Testis (tissue), 5 donors: ENCODE results near the gene HMBS. TPM values are rescaled to one million over a fixed set of nuclear protein-coding genes. Genes with fewer than 3 reads are reported as not detected.
A peak's percentile ranks its signal among the peaks of the same experiment; 100 is the strongest.
"Not testable (repeated sequence)": the region's sequence is repeated elsewhere in the genome, so short reads cannot be mapped to it uniquely, and the experiment has no call there.

Experiments
- DNase-seq: peaks from one replicate; pipeline ENCODE4 v3.0.0-alpha.2; 2019
- H3K27ac ChIP-seq, 2 donors: fragments of 200-600 bp; sonication (generic); one replicate each; pipeline ENCODE4 v1.5.1; 2019
- H3K27me3 ChIP-seq: fragments of 200-600 bp; sonication (generic); one replicate; pipeline ENCODE4 v1.5.1; 2019
- H3K36me3 ChIP-seq: fragments of 200-600 bp; sonication (generic); one replicate; pipeline ENCODE4 v1.5.1; 2017; ENCODE audit warnings: low read depth; ENCODE audit errors: missing control alignments
- H3K4me1 ChIP-seq: fragments of 200-600 bp; sonication (generic); one replicate; pipeline ENCODE4 v1.5.1; 2019
- H3K4me3 ChIP-seq, 2 donors: fragments of 200-600 bp; sonication (generic); one replicate each; pipeline ENCODE4 v1.5.1; 2017 to 2019
- H3K9me3 ChIP-seq: fragments of 200-600 bp; sonication (generic); one replicate; pipeline ENCODE4 v1.5.1; 2017
- CTCF ChIP-seq, 3 experiments: fragments of 450-650 bp in 2 of 3; fragments of 200-600 bp in 1 of 3; sonication (generic) in 1 of 3; IDR thresholded peaks; one replicate each; pipeline ENCODE4 v1.5.1; 2016 to 2019; ENCODE audit warnings: antibody characterized with exemption in 3 of 3, mild to moderate bottlenecking in 2 of 3, moderate library complexity in 1 of 3
- POLR2A ChIP-seq: fragments of 450-650 bp; IDR thresholded peaks from one replicate; pipeline ENCODE4 v1.6.1; 2017; ENCODE audit warnings: antibody characterized with exemption, mild to moderate bottlenecking, moderate library complexity
- WGBS, 2 donors: methylation state at CpG; one replicate each; pipeline ENCODE4 v1.1.5; 2018; 5-methylcytosine and 5-hydroxymethylcytosine counted together
- intact Hi-C: fragments of 100-400 bp; cut with DNase I; formaldehyde crosslinking; loops from one replicate; pipeline ENCODE4 v1.15.1; 2023; ENCODE audit warnings: low total_unique reads
- long read RNA-seq, 2 donors: transcript quantifications; one replicate each; lab custom pipeline, GENCODE V29; 2026
- polyA plus RNA-seq: library from polyadenylated mRNA; stranded (reverse); fragments of 350-450 nt; fragmentation: Illumina TruSeq; extraction: RNeasy Lipid Tissue Mini Kit (QIAGEN cat#74804); gene quantifications from one replicate; pipeline ENCODE4 v1.2.3, GENCODE V29; 2014; ENCODE audit warnings: low read depth, low replicate concordance; ENCODE audit not compliant: insufficient read depth
- total RNA-seq, 2 donors: library from RNA; depleted of rRNA; stranded (reverse); fragments of >200 nt; gene quantifications; one replicate each; pipeline ENCODE4 v1.2.3, GENCODE V29; 2016

HMBS gene
- total RNA-seq (10 to 100 TPM; 17.0 to 17.3 TPM), polyA plus RNA-seq (14.0 TPM)
- long read RNA-seq, donor 1, transcript HMBS-201 (14 exons, 1,501 nt): major isoform, 6 of 10 reads
- long read RNA-seq, donor 1, partial matches to known transcripts: 0 of 10 reads
- long read RNA-seq, donor 1, other reads (novel, unspliced or antisense): 0 of 10 reads
- long read RNA-seq, donor 2, partial matches to known transcripts: 0 of 4 reads
- long read RNA-seq, donor 2, other reads (novel, unspliced or antisense): 0 of 4 reads

- Histone ChIP-seq H3K36me3 (no peaks in the 10 kb centered on the region), H3K27me3 (no peaks in the 10 kb centered on the region), H3K27ac (peak within 1 kb of the TSS; percentile 82 to 92), H3K9me3 (no peaks in the 10 kb centered on the region), H3K4me1 (peaks cover 20% of the 10 kb centered on the region), H3K4me3 (peak within 1 kb of the TSS; percentile 73 to 79)
- DNase-seq: peak; percentile 95
- intact Hi-C loops: no loop called here
- WGBS, 2 donors: 1% methylated on average over 28 to 45 of the region's 45 CpGs
- TF ChIP-seq CTCF (IDR thresholded peaks at IDR 0.05) (no peak), POLR2A (no peak)
These were observed at the start of gene HMBS for GRCh38 chr11:119084663-119085436. Gene HMBS, plus strand, starts transcription at chr11:119084881. Its CDS starts 153 bp downstream, at chr11:119085034.

GRCh38 chr11:119038884-119039283 is 45.8 kb upstream of the HMBS start:
- intact Hi-C loops: no loop called here
- no peaks in the 10 kb centered on the region for H3K4me1 ChIP-seq

GRCh38 chr11:119039471-119039870 is 45.2 kb upstream of the HMBS start:
- H3K27ac ChIP-seq, H3K4me1 ChIP-seq, H3K36me3 ChIP-seq, H3K4me3 ChIP-seq, H3K9me3 ChIP-seq, DNase-seq, intact Hi-C loops, H3K27me3 ChIP-seq: not testable (repeated sequence)
- 41 to 62% methylated on average over 11 of the region's 11 CpGs for WGBS, 2 donors

More at GRCh38 chr11:119038884-119039283, 45.8 kb upstream of the HMBS start:
- Histone ChIP-seq H3K9me3 (no peaks in the 10 kb centered on the region), H3K27me3 (no peaks in the 10 kb centered on the region), H3K36me3 (no peaks in the 10 kb centered on the region), H3K27ac (no peak overlapping the region), H3K4me3 (no peak overlapping the region)
- TF ChIP-seq POLR2A (no peak), CTCF (IDR thresholded peaks at IDR 0.05) (no peak)
- 87 to 89% methylated on average over 5 of the region's 5 CpGs for WGBS, 2 donors
- DNase-seq: no peak

DNA sequence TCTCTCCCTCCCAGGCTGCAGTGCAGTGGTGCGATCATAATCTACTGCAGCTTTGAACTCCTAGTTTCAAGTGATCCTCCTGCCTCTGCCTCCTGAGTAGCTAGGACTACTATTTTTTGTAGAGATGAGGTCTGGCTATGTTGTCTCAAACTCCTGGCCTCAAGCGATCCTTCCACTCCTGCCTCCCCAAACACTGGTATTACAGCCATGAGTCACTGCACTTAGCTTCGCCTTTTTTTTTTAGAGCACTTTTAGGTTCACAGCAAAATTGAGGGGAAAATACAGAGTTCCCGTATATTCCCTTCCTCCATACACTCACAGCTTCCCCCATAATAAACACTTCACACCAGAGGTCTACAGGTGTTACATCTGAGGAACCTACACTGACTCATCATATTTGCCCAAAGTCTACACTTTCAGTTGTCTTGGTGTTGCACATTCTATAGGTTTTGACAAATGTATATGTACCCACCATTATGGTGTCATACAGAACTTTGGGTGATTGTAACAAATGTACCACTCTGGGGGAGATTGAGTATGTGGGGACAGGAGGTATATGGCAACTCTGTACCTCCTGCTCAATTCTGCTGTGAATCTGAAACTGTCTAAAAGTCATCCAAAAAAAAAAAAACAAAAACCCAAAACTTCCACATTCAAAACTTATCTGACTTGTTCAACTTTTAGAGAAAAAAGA is 42.7 kb upstream of the HMBS start:
- intact Hi-C loops: no loop called here
- DNase-seq: no peak
- Histone ChIP-seq H3K27me3 (no peaks in the 10 kb centered on the region), H3K4me3 (no peak overlapping the region), H3K9me3 (no peaks in the 10 kb centered on the region), H3K27ac (no peak overlapping the region), H3K36me3 (no peaks in the 10 kb centered on the region), H3K4me1 (no peaks in the 10 kb centered on the region)
- WGBS, 2 donors: 90 to 92% methylated on average over 4 of the region's 4 CpGs
- TF ChIP-seq POLR2A (no peak), CTCF (IDR thresholded peaks at IDR 0.05) (no peak)

DNA sequence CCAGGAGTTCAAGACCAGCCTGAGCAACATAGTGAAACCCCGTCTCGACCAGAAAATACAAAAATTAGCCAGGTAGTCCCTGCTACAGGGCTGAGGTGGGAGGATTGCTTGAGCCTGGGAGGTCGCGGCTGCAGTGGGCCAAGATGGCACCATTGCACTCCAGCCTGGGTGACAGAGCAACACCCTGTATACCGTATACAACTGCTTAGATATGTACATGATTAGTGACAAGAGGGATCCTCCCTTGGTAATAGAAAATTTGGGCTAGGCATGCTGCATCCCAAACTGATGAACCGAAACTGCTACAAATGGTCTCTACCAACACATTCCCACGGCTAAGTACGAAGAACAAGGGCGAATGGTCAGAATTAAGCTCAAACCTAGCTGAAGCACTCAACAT is 41.8 kb upstream of the HMBS start:
- 93 to 95% methylated on average over 9 of the region's 9 CpGs for WGBS, 2 donors
- no peak for TF ChIP-seq POLR2A
- no peak for TF ChIP-seq CTCF (IDR thresholded peaks at IDR 0.05)
- intact Hi-C loops: no loop called here
- H3K27ac ChIP-seq: no peak overlapping the region
- no peak for DNase-seq
- H3K36me3 ChIP-seq: no peaks in the 10 kb centered on the region
- no peaks in the 10 kb centered on the region for H3K27me3 ChIP-seq
- no peaks in the 10 kb centered on the region for H3K4me1 ChIP-seq
- H3K9me3 ChIP-seq: no peaks in the 10 kb centered on the region
- no peak overlapping the region for H3K4me3 ChIP-seq
